Right cardiac atrium (tissue), 5 donors: Measurements from ENCODE around the gene TNPO3. TPM values are rescaled to one million over a fixed set of nuclear protein-coding genes. Genes with fewer than 3 reads are reported as not detected.

Experiments
- ATAC-seq, 2 donors: fragments of 200-7000 bp; cut with Tn5 transposase; one replicate each; pipeline versions ENCODE4 v1.8.0 to v1.9.1; 2020; ENCODE audit warnings: moderate library complexity in 2 of 2, mild to moderate bottlenecking in 1 of 2
- DNase-seq, 3 donors: peaks; one replicate each; pipeline ENCODE4 v3.0.0-alpha.2; 2020
- H3K27ac ChIP-seq: one replicate; pipeline ENCODE4 v1.5.1; 2013; ENCODE audit warnings: mild to moderate bottlenecking, low read length, control low read depth, moderate library complexity
- H3K27me3 ChIP-seq: one replicate; pipeline ENCODE4 v1.6.1; 2013; ENCODE audit not compliant: control insufficient read depth, insufficient read depth
- H3K4me1 ChIP-seq: one replicate; pipeline ENCODE4 v1.6.1; 2013; ENCODE audit warnings: low read length; ENCODE audit not compliant: control insufficient read depth, insufficient read depth
- H3K4me3 ChIP-seq: one replicate; pipeline ENCODE4 v1.5.1; 2013; ENCODE audit warnings: low read length, control low read depth
- H3K9me3 ChIP-seq: one replicate; pipeline ENCODE4 v1.6.1; 2013; ENCODE audit warnings: low read length; ENCODE audit not compliant: control insufficient read depth
- WGBS: extraction: QIAGEN DNeasy Blood & Tissue Kit; methylation state at CpG from one replicate; pipeline ENCODE4 v1.1.7; 2013; 5-methylcytosine and 5-hydroxymethylcytosine counted together
- intact Hi-C, 4 donors: fragments of 100-400 bp; cut with DNase I; formaldehyde crosslinking; loops; one replicate each; pipeline versions ENCODE4 v1.11.0 to v1.14.0; 2022 to 2023
- polyA plus RNA-seq: library from polyadenylated mRNA; stranded (reverse); fragments of 200-250 nt; gene quantifications from one replicate; pipeline ENCODE4 v1.2.3, GENCODE V29; 2013
- total RNA-seq, 4 donors: library from RNA; stranded (reverse); fragmentation: NEBNext Ultra II Directional; extraction: Animal tissue kit (Norgen Biotek cat#: 25700); gene quantifications; one replicate each; pipeline ENCODE4 v1.2.1, GENCODE V29; 2021
- donor health status: healthy with polysubstance abuse.
- donor health status: DM: no; HTN: yes; CAD: no.
- donor health status: DM: no; HTN: no; CAD: no.
- donor health status: DM: no; HTN: yes; CAD: no; lungs with severe emphysema.
- donor health status: DM: yes; HTN: yes; CAD: no.

TNPO3 gene
- total and polyA plus RNA-seq, 5 donors: 12.2 to 29.5 (median 26.4) TPM

- Histone ChIP-seq H3K27me3 (no peaks in the 10 kb centered on the region), H3K9me3 (no peaks in the 10 kb centered on the region), H3K4me3 (no peak overlapping the region), H3K4me1 (no peaks in the 10 kb centered on the region), H3K27ac (no peak overlapping the region)
- intact Hi-C loops: no loop called here
- 49% methylated on average over 17 of the region's 17 CpGs for WGBS
- no peak for ATAC-seq
- DNase-seq: no peak
Observed at GRCh38 chr7:128937271-128937646, 117.7 kb downstream of the TNPO3 start.

- Histone ChIP-seq H3K27ac (no peak overlapping the region), H3K4me1 (no peaks in the 10 kb centered on the region), H3K9me3 (no peaks in the 10 kb centered on the region), H3K27me3 (no peaks in the 10 kb centered on the region), H3K4me3 (no peak overlapping the region)
- DNase-seq (no peak), ATAC-seq (no peak)
- WGBS: 79% methylated on average over 4 of the region's 4 CpGs
- intact Hi-C loops: no loop called here
Observed at GRCh38 chr7:128936798-128937197, 118.1 kb downstream of the TNPO3 start.

- Histone ChIP-seq H3K4me1 (no peaks in the 10 kb centered on the region), H3K9me3 (no peaks in the 10 kb centered on the region), H3K27me3 (no peaks in the 10 kb centered on the region), H3K27ac (no peak overlapping the region), H3K4me3 (no peak overlapping the region)
- no peak for DNase-seq
- no peak for ATAC-seq
- intact Hi-C loops: no loop called here
- 49% methylated on average over 6 of the region's 6 CpGs for WGBS
Observed at GRCh38 chr7:128935342-128935730, 119.6 kb downstream of the TNPO3 start.

- Histone ChIP-seq H3K27me3 (no peaks in the 10 kb centered on the region), H3K9me3 (no peaks in the 10 kb centered on the region), H3K27ac (no peak overlapping the region), H3K4me3 (no peak overlapping the region), H3K4me1 (no peaks in the 10 kb centered on the region)
- intact Hi-C loops: no loop called here
- 65% methylated on average over 14 of the region's 14 CpGs for WGBS
- ATAC-seq: peak; percentile 9 to 28
- peak in 1 of 3 donors; percentile 55 for DNase-seq
Observed at GRCh38 chr7:128934361-128935341, 120.3 kb downstream of the TNPO3 start.

- 53% methylated on average over 15 of the region's 15 CpGs for WGBS
- ATAC-seq (peak; percentile 50 to 58), DNase-seq (no peak)
- no peak overlapping the region for H3K4me3 ChIP-seq
- H3K27ac ChIP-seq: no peak overlapping the region
- H3K4me1 ChIP-seq: no peaks in the 10 kb centered on the region
- H3K27me3 ChIP-seq: no peaks in the 10 kb centered on the region
- intact Hi-C loops: no loop called here
- no peaks in the 10 kb centered on the region for H3K9me3 ChIP-seq
Observed at GRCh38 chr7:128933180-128933891, 121.6 kb downstream of the TNPO3 start.

GRCh38 chr7:128932862-128933179, 122.1 kb downstream of the TNPO3 start:
- no peak for ATAC-seq
- no peaks in the 10 kb centered on the region for H3K4me1 ChIP-seq
- no peaks in the 10 kb centered on the region for H3K27me3 ChIP-seq
- H3K27ac ChIP-seq: no peak overlapping the region
- no peak for DNase-seq
- intact Hi-C loops: no loop called here
- H3K9me3 ChIP-seq: no peaks in the 10 kb centered on the region
- H3K4me3 ChIP-seq: no peak overlapping the region
- WGBS: 71% methylated on average over 4 of the region's 4 CpGs

GRCh38 chr7:128931965-128932861, 122.7 kb downstream of the TNPO3 start:
- no peaks in the 10 kb centered on the region for H3K4me1 ChIP-seq
- no peak overlapping the region for H3K4me3 ChIP-seq
- 89% methylated on average over 19 of the region's 19 CpGs for WGBS
- DNase-seq (no peak), ATAC-seq (no peak)
- no peaks in the 10 kb centered on the region for H3K9me3 ChIP-seq
- intact Hi-C loops: no loop called here
- no peak overlapping the region for H3K27ac ChIP-seq
- no peaks in the 10 kb centered on the region for H3K27me3 ChIP-seq

GRCh38 chr7:128931190-128931798, 123.6 kb downstream of the TNPO3 start:
- DNase-seq (peak in 2 of 3 donors; percentile 24 to 39), ATAC-seq (no peak)
- Histone ChIP-seq H3K27ac (no peak overlapping the region), H3K4me3 (no peak overlapping the region), H3K27me3 (no peaks in the 10 kb centered on the region), H3K9me3 (no peaks in the 10 kb centered on the region), H3K4me1 (no peaks in the 10 kb centered on the region)
- WGBS: 90% methylated on average over 18 of the region's 18 CpGs
- intact Hi-C loops: no loop called here

GRCh38 chr7:128928882-128929788, 125.8 kb downstream of the TNPO3 start:
- no peak for ATAC-seq
- H3K27ac ChIP-seq: no peak overlapping the region
- no peak overlapping the region for H3K4me3 ChIP-seq
- H3K9me3 ChIP-seq: no peaks in the 10 kb centered on the region
- no peaks in the 10 kb centered on the region for H3K27me3 ChIP-seq
- no peaks in the 10 kb centered on the region for H3K4me1 ChIP-seq
- 81% methylated on average over 14 of the region's 14 CpGs for WGBS
- DNase-seq: peak in 2 of 3 donors; percentile 16 to 41
- intact Hi-C loops: no loop called here
